Progenitor cell of endocrine pancreas (in vitro differentiated cells): ENCODE measurements around the gene SPATA46. TPM values are rescaled to one million over a fixed set of nuclear protein-coding genes. Genes with fewer than 3 reads are reported as not detected.

Source experiments
- DNase-seq: peaks from one replicate; pipeline ENCODE4 v3.0.0; 2021; ENCODE audit warnings: low spot score; ENCODE audit not compliant: unreplicated experiment
- H3K27ac Mint-ChIP-seq: 2 replicates; pipeline ENCODE4 v1.8.0; 2021; ENCODE audit warnings: mild to moderate bottlenecking, moderate library complexity, mixed read lengths
- H3K27me3 Mint-ChIP-seq: 2 replicates; pipeline ENCODE4 v1.8.0; 2021; ENCODE audit warnings: mixed read lengths
- H3K36me3 Mint-ChIP-seq: 2 replicates; pipeline ENCODE4 v1.8.0; 2022; ENCODE audit warnings: mixed read lengths; ENCODE audit not compliant: insufficient read depth
- H3K4me1 Mint-ChIP-seq: 2 replicates; pipeline ENCODE4 v1.8.0; 2021; ENCODE audit warnings: low read depth, mixed read lengths
- H3K4me3 Mint-ChIP-seq: 2 replicates; pipeline ENCODE4 v1.8.0; 2021; ENCODE audit warnings: low read depth, mild to moderate bottlenecking, moderate library complexity, mixed read lengths
- H3K9me3 Mint-ChIP-seq: 2 replicates; pipeline ENCODE4 v1.8.0; 2021; ENCODE audit warnings: low read depth, mixed read lengths
- total RNA-seq: library from RNA; stranded (reverse); gene quantifications from 2 replicates; pipeline ENCODE4 v1.2.1, GENCODE V29; 2021
- TF ChIP-seq, protein P1 (sequence below): fragments of 200-600 bp; sonication (generic); IDR thresholded peaks from one replicate; pipeline ENCODE4 v1.5.0; 2021; ENCODE audit warnings: antibody characterized with exemption, mild to moderate bottlenecking; ENCODE audit not compliant: unreplicated experiment

The SPATA46 gene
- total RNA-seq, 1 donor from 2014 or later, result not detected

DNA sequence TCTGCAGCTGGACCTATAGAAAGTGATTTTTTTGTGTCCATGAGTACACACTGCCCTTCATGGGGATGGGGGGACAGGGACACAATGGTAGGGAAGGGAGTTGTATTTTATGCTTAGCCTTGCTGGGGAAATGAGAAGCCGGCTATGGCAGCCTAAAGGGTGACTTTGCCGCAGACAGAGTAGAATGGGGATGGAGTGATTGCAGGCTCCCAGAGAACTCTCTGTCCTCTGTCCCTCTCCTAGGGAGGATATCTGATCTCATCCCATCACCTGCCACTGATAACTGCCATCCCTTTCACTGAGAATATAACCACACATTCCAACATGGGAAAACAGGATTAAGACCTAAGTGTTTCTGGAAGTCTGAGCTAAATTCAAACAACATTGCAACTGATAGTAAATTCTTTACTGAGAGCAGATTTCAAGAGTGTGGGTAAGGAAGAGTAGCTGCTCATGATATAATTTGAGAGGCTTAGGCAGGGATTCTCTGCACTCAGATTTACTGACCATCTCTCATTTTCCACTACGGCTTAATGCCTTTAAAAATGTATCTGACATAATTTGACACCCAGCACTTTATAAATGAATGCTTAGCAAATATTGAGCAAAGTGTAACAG is 21.4 kb upstream of the SPATA46 start:
- Mint-ChIP-seq H3K36me3 (no peaks in the 10 kb centered on the region), H3K4me3 (no peak overlapping the region), H3K27me3 (peaks cover 32% of the 10 kb centered on the region), H3K9me3 (no peaks in the 10 kb centered on the region), H3K27ac (no peak overlapping the region), H3K4me1 (no peaks in the 10 kb centered on the region)
- TF ChIP-seq, protein P1, sequence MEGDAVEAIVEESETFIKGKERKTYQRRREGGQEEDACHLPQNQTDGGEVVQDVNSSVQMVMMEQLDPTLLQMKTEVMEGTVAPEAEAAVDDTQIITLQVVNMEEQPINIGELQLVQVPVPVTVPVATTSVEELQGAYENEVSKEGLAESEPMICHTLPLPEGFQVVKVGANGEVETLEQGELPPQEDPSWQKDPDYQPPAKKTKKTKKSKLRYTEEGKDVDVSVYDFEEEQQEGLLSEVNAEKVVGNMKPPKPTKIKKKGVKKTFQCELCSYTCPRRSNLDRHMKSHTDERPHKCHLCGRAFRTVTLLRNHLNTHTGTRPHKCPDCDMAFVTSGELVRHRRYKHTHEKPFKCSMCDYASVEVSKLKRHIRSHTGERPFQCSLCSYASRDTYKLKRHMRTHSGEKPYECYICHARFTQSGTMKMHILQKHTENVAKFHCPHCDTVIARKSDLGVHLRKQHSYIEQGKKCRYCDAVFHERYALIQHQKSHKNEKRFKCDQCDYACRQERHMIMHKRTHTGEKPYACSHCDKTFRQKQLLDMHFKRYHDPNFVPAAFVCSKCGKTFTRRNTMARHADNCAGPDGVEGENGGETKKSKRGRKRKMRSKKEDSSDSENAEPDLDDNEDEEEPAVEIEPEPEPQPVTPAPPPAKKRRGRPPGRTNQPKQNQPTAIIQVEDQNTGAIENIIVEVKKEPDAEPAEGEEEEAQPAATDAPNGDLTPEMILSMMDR, result no peak
- DNase-seq, result no peak

DNA sequence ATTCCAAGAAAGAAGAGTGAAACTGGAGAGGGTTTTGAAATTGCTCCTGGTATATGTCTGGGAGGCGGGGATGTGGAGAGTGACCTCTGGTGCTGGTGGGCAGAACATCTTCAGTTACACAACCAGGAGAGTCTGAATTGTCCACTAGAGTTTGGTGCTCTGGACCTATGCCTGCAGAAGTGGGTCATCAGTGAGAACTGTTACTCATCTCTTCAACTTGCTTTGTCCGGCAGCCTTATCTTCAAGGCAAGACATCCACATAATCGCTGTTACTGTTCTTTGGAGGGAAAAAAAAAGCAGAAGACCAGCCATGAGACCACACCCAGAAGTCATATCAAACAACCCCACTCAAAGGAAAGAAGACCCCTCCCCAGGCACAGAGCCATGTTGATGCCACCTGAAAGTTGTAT is 20.4 kb upstream of the SPATA46 start:
- Mint-ChIP-seq H3K4me1 (no peaks in the 10 kb centered on the region), H3K27ac (no peak overlapping the region), H3K36me3 (no peaks in the 10 kb centered on the region), H3K4me3 (no peak overlapping the region), H3K9me3 (no peaks in the 10 kb centered on the region), H3K27me3 (peaks cover 32% of the 10 kb centered on the region)
- TF ChIP-seq, protein P1, result no peak
- no peak for DNase-seq

DNA sequence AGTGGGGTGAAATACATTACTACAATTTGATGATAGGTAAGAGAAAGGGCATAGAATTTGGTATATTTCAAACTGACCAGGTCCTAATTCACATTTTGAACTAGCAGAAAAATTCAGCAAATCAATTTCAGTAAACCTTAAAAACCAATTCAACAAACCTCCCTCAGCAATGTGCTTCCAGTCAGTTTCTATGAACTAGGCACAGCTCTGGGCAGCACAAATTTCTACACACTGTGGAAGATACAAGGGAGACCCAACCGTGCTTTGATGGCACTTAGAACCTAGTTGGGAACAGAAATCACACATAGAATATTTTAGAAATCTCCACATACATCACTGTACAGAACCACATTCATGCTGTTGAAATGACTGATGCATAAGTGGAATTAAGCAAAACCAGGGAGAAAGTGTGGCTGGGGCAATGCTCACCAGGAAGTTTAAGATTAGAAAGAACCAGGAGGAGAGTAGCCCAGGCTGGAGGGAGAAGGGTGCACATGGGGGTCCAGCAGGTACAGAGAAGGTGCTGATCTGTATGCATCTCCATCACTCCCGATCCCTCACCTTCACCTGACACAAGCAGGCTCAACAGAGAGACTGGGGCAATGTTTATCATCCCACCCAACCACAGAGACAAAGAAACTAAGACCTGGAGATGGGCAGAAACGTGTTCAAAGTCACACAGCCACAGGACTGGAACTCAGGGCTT is 19.7 kb upstream of the SPATA46 start:
- DNase-seq, result no peak
- no peak overlapping the region for H3K27ac Mint-ChIP-seq
- H3K36me3 Mint-ChIP-seq, result no peaks in the 10 kb centered on the region
- TF ChIP-seq, protein P1, result no peak
- no peak overlapping the region for H3K4me3 Mint-ChIP-seq
- peaks cover 32% of the 10 kb centered on the region for H3K27me3 Mint-ChIP-seq
- peaks cover 2% of the 10 kb centered on the region for H3K4me1 Mint-ChIP-seq
- no peaks in the 10 kb centered on the region for H3K9me3 Mint-ChIP-seq

DNA sequence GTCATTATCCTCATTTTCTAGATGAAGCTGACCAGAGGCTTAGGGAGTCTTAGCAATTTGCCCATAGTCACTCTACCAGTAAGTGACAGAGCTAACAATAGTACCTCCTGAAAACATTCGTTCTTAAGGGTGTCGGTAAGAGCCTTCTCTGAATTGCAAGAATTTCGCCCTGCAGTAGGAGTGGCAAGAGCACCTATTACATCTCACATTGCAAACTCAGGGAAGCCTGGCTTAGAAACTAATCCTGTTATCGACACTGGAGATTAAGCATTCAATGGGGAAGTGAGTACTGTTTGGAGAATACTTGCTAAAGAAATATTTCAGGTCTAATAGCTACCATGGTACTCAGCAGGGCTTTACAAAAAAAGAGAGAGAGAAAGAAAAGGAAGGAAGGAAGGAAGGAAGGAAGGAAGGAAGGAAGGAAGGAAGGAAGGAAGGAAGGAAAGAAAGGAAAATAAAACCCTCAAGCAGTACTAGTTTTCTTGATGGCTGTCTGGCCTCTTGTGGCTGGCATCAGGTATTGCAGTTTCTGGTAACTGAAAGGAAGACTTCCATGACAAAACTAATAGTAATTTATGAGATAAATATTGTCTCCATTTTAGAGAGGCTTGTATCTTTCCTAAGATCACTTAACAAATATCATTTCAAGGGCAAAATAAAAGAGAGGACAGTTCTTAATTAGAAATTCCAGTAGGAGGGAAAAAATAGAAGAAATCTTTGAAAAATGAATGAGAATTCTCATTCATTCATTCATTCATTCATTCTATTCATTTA is 15.3 kb upstream of the SPATA46 start:
- Mint-ChIP-seq H3K36me3 (no peaks in the 10 kb centered on the region), H3K9me3 (no peaks in the 10 kb centered on the region), H3K4me1 (peaks cover 20% of the 10 kb centered on the region), H3K27ac (peak overlapping the region; percentile 0), H3K4me3 (no peak overlapping the region), H3K27me3 (peaks cover 15% of the 10 kb centered on the region)
- DNase-seq, result no peak
- TF ChIP-seq, protein P1, result peak; percentile 76

DNA sequence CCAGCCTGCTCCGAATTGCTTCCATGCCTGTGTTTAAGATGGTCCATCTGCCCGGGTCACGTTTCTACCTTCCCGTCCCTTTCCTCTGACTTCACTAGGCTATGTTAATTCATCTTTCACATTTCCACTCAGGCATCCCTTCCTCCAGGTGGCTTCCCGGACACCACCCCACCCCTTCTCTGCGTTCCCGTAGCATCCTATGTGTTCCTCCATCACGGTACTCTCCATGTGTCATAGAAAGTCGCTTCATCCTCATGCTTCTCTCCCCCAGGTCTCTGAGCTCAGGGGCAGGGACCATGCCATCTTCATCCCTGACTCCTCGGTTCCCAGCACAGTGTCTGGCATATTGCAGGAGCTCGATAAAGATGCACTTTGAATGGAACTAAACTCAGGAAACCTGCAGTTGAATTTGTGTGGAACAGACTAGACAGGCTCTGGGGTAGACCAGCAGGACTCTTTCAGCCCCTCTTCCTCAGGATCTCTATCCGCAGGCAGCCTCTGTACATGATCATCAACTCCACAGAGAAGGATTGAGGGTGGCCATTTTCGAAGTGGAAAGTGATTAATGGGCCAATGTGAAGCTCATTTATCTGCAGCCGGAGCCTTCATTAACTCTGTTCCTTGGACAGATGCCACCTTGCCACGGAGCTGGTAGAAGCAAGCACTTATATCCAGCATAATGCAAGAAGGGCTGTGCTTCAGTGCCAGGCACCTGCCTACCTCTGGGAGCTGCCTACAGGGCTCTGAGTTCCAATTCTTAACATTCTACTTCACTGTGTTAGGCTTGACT is 13.9 kb upstream of the SPATA46 start:
- Mint-ChIP-seq H3K9me3 (no peaks in the 10 kb centered on the region), H3K4me1 (peaks cover 20% of the 10 kb centered on the region), H3K27me3 (peaks cover 4% of the 10 kb centered on the region), H3K4me3 (no peak overlapping the region), H3K36me3 (no peaks in the 10 kb centered on the region), H3K27ac (no peak overlapping the region)
- no peak for DNase-seq
- TF ChIP-seq, protein P1, result no peak
